ENCODE results near the gene DDB1.
A peak's percentile ranks its signal among the peaks of the same experiment; 100 is the strongest.

The DDB1 gene

GRCh38 chr11:61338783-61339489 is 6.0 kb upstream of the DDB1 start:
- DNase-seq, result no peak
- in situ Hi-C loops (cut with MboI; ENCODE audit: low pct_unique_long_range_greater_than_20kb, low sequenced_read_pairs), result no loop called here

- DNase-seq, result no peak
- in situ Hi-C loops (cut with MboI; ENCODE audit: low pct_unique_long_range_greater_than_20kb, low sequenced_read_pairs), result no loop called here
Measured at GRCh38 chr11:61337706-61338470, 5.0 kb upstream of the DDB1 start.

- peak; percentile 91 for DNase-seq
Measured at GRCh38 chr11:61336171-61336935, 3.4 kb upstream of the DDB1 start.

GRCh38 chr11:61335355-61335710 is 2.4 kb upstream of the DDB1 start:
- in situ Hi-C loops (cut with MboI; ENCODE audit: low pct_unique_long_range_greater_than_20kb, low sequenced_read_pairs), result no loop called here

More at GRCh38 chr11:61336171-61336935, 3.4 kb upstream of the DDB1 start:
- in situ Hi-C loops (cut with MboI; ENCODE audit: low pct_unique_long_range_greater_than_20kb, low sequenced_read_pairs), result no loop called here

GRCh38 chr11:61334434-61335354 is 1.8 kb upstream of the DDB1 start:
- no peak for DNase-seq
- in situ Hi-C loops (cut with MboI; ENCODE audit: low pct_unique_long_range_greater_than_20kb, low sequenced_read_pairs), result no loop called here

More at GRCh38 chr11:61335355-61335710, 2.4 kb upstream of the DDB1 start:
- DNase-seq, result no peak

GRCh38 chr11:61333550-61334433 is 887 bp upstream of the DDB1 start:
- no peak for DNase-seq
- in situ Hi-C loops (cut with MboI; ENCODE audit: low pct_unique_long_range_greater_than_20kb, low sequenced_read_pairs), result no loop called here

GRCh38 chr11:61332281-61332796 is 566 bp downstream of the DDB1 start:
- in situ Hi-C loops (cut with MboI; ENCODE audit: low pct_unique_long_range_greater_than_20kb, low sequenced_read_pairs), result no loop called here
- peak; percentile 28 for DNase-seq

- in situ Hi-C loops (cut with MboI; ENCODE audit: low pct_unique_long_range_greater_than_20kb, low sequenced_read_pairs), result no loop called here
- peak; percentile 34 for DNase-seq
Measured at GRCh38 chr11:61331651-61332050, 1.3 kb downstream of the DDB1 start.

- DNase-seq, result no peak
- in situ Hi-C loops (cut with MboI; ENCODE audit: low pct_unique_long_range_greater_than_20kb, low sequenced_read_pairs), result no loop called here
Measured at GRCh38 chr11:61329871-61330270, 3.0 kb downstream of the DDB1 start.

- no peak for DNase-seq
- in situ Hi-C loops (cut with MboI; ENCODE audit: low pct_unique_long_range_greater_than_20kb, low sequenced_read_pairs), result no loop called here
Measured at GRCh38 chr11:61328351-61328750, 4.6 kb downstream of the DDB1 start.

- in situ Hi-C loops (cut with MboI; ENCODE audit: low pct_unique_long_range_greater_than_20kb, low sequenced_read_pairs), result no loop called here
- no peak for DNase-seq
Measured at GRCh38 chr11:61327669-61328071, 5.2 kb downstream of the DDB1 start.

GRCh38 chr11:61325649-61326414 is 7.1 kb downstream of the DDB1 start:
- no peak for DNase-seq
- in situ Hi-C loops (cut with MboI; ENCODE audit: low pct_unique_long_range_greater_than_20kb, low sequenced_read_pairs), result no loop called here

- in situ Hi-C loops (cut with MboI; ENCODE audit: low pct_unique_long_range_greater_than_20kb, low sequenced_read_pairs), result no loop called here
- DNase-seq, result no peak
Measured at GRCh38 chr11:61315260-61315659, 17.6 kb downstream of the DDB1 start.

GRCh38 chr11:61310749-61311148 is 22.2 kb downstream of the DDB1 start:
- in situ Hi-C loops (cut with MboI; ENCODE audit: low pct_unique_long_range_greater_than_20kb, low sequenced_read_pairs), result no loop called here
- no peak for DNase-seq

- in situ Hi-C loops (cut with MboI; ENCODE audit: low pct_unique_long_range_greater_than_20kb, low sequenced_read_pairs), result no loop called here
- no peak for DNase-seq
Measured at GRCh38 chr11:61309739-61310138, 23.2 kb downstream of the DDB1 start.

GRCh38 chr11:61309141-61309540 is 23.8 kb downstream of the DDB1 start:
- DNase-seq, result no peak
- in situ Hi-C loops (cut with MboI; ENCODE audit: low pct_unique_long_range_greater_than_20kb, low sequenced_read_pairs), result no loop called here

GRCh38 chr11:61307354-61307753 is 25.6 kb downstream of the DDB1 start:
- in situ Hi-C loops (cut with MboI; ENCODE audit: low pct_unique_long_range_greater_than_20kb, low sequenced_read_pairs), result no loop called here
- DNase-seq, result no peak

Data from KBM-7 (cell line).